Measurements from ENCODE around the gene KCNK2. TPM values are rescaled to one million over a fixed set of nuclear protein-coding genes. Genes with fewer than 3 reads are reported as not detected.

The KCNK2 gene
- total RNA-seq, 2 experiments from 2014 or later, result not detected

DNA sequence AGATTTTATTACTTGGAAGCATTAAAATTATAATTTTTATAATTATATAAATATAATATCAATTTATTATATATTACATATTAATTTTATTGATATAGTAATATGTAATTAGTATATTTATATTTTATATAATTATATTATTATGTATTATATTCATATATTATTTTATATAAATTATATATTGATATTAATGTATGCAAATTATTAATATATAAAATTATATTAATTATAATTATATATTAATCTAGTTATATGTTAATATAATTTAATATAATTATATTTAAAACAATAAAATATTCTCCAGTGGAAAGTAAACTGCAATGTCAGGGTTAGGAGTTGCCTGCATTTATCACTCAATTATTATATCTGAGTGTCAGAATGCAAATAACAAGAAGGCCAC, 48.8 kb downstream of the KCNK2 start:
- no peaks in the 10 kb centered on the region for H3K36me3 ChIP-seq (ENCODE audit: insufficient read depth, low read length)
- TF ChIP-seq, protein P1, sequence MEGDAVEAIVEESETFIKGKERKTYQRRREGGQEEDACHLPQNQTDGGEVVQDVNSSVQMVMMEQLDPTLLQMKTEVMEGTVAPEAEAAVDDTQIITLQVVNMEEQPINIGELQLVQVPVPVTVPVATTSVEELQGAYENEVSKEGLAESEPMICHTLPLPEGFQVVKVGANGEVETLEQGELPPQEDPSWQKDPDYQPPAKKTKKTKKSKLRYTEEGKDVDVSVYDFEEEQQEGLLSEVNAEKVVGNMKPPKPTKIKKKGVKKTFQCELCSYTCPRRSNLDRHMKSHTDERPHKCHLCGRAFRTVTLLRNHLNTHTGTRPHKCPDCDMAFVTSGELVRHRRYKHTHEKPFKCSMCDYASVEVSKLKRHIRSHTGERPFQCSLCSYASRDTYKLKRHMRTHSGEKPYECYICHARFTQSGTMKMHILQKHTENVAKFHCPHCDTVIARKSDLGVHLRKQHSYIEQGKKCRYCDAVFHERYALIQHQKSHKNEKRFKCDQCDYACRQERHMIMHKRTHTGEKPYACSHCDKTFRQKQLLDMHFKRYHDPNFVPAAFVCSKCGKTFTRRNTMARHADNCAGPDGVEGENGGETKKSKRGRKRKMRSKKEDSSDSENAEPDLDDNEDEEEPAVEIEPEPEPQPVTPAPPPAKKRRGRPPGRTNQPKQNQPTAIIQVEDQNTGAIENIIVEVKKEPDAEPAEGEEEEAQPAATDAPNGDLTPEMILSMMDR (IDR thresholded peaks at IDR 0.05), result no peak
- H3K4me1 Mint-ChIP-seq (ENCODE audit: low read depth), result no peaks in the 10 kb centered on the region
- no peak overlapping the region for H3K27ac ChIP-seq (ENCODE audit: low read depth in 1 of 2, low read length in 2 of 2)
- no peaks in the 10 kb centered on the region for H3K9me3 Mint-ChIP-seq
- intact Hi-C loops (cut with DNase I, micrococcal nuclease), result no loop called here
- ChIA-PET CTCF (no interaction called here), POLR2A (no interaction called here)
- ATAC-seq (ENCODE audit: poor library complexity) (no peak), DNase-seq (no peak)
- H3K27me3 Mint-ChIP-seq, result peaks cover 3% of the 10 kb centered on the region
- H3K27me3 ChIP-seq (ENCODE audit: control insufficient read depth in 1 of 2, insufficient read depth in 2 of 2, low read length in 2 of 2), result no peaks in the 10 kb centered on the region
- no peaks in the 10 kb centered on the region for H3K4me1 ChIP-seq (ENCODE audit: insufficient read depth, low read length)
- H3K4me3 ChIP-seq (ENCODE audit: low read length), result no peak overlapping the region
- no peak overlapping the region for H3K4me3 Mint-ChIP-seq
- H3K9me3 ChIP-seq (ENCODE audit: control insufficient read depth in 1 of 2, insufficient read depth in 1 of 2, low read length in 2 of 2), result no peaks in the 10 kb centered on the region
- no peak overlapping the region for H3K27ac Mint-ChIP-seq
- no peaks in the 10 kb centered on the region for H3K36me3 Mint-ChIP-seq (ENCODE audit: low read depth)

DNA sequence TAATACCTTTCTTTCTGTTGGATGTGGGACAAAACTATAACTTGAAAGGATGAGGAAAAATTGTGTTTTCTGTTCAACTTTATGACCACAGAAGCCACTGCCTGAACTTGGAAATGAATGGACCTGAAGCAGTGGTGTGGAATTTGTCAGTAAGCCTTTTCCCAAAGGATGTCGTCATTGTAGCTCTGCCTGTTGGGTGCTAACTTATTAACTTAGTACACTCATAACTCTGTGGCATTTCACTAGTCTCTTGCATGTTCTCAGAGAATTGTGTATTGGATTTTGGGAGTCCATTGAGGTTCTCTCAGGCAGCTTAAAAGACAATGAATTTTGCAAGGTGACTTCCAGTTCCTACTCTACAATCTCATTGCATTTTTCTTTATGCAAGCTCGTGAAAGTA, 49.6 kb downstream of the KCNK2 start:
- Mint-ChIP-seq H3K4me1 (ENCODE audit: low read depth) (no peaks in the 10 kb centered on the region), H3K27ac (no peak overlapping the region)
- no peak for ATAC-seq (ENCODE audit: poor library complexity)

DNA sequence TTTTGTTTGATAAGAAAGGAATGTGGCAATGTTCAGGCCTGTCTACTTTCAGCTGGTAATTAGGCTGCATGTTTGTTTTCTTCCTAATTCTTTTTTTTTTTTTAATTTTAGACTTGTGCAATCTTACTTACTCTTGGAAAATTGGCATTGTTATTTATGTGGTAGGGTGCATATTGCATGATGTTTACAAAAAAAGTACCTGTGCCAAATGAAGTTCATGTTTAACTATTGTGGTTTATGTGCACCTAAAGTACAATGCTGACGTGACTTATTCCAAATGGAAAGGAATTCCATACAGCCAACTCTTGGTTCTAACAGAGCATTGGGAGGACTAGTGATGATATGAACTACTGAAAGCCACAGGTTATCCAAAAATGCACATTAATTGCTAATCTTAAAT, 51.0 kb downstream of the KCNK2 start:
- Histone ChIP-seq H3K36me3 (ENCODE audit: insufficient read depth, low read length) (no peaks in the 10 kb centered on the region), H3K27ac (ENCODE audit: low read depth in 1 of 2, low read length in 2 of 2) (no peak overlapping the region), H3K4me1 (ENCODE audit: insufficient read depth, low read length) (no peaks in the 10 kb centered on the region), H3K4me3 (ENCODE audit: low read length) (no peak overlapping the region), H3K27me3 (ENCODE audit: control insufficient read depth in 1 of 2, insufficient read depth in 2 of 2, low read length in 2 of 2) (no peaks in the 10 kb centered on the region), H3K9me3 (ENCODE audit: control insufficient read depth in 1 of 2, insufficient read depth in 1 of 2, low read length in 2 of 2) (no peaks in the 10 kb centered on the region)
- intact Hi-C loops (cut with DNase I, micrococcal nuclease), result no loop called here
- Mint-ChIP-seq H3K9me3 (no peaks in the 10 kb centered on the region), H3K4me3 (no peak overlapping the region), H3K27me3 (peaks cover 5% of the 10 kb centered on the region), H3K27ac (no peak overlapping the region), H3K4me1 (ENCODE audit: low read depth) (no peaks in the 10 kb centered on the region), H3K36me3 (ENCODE audit: low read depth) (no peaks in the 10 kb centered on the region)
- ChIA-PET POLR2A (no interaction called here), CTCF (no interaction called here)
- ATAC-seq (ENCODE audit: poor library complexity) (no peak), DNase-seq (no peak)
- TF ChIP-seq, protein P1 (IDR thresholded peaks at IDR 0.05), result no peak

More for the DNA sequence above, 49.6 kb downstream of the KCNK2 start:
- TF ChIP-seq, protein P1 (IDR thresholded peaks at IDR 0.05), result no peak
- Mint-ChIP-seq H3K27me3 (peaks cover 3% of the 10 kb centered on the region), H3K4me3 (no peak overlapping the region), H3K9me3 (no peaks in the 10 kb centered on the region), H3K36me3 (ENCODE audit: low read depth) (no peaks in the 10 kb centered on the region)
- ChIA-PET POLR2A (no interaction called here), CTCF (no interaction called here)
- intact Hi-C loops (cut with DNase I, micrococcal nuclease), result no loop called here
- DNase-seq, result no peak
- Histone ChIP-seq H3K4me3 (ENCODE audit: low read length) (no peak overlapping the region), H3K27ac (ENCODE audit: low read depth in 1 of 2, low read length in 2 of 2) (no peak overlapping the region), H3K27me3 (ENCODE audit: control insufficient read depth in 1 of 2, insufficient read depth in 2 of 2, low read length in 2 of 2) (no peaks in the 10 kb centered on the region), H3K9me3 (ENCODE audit: control insufficient read depth in 1 of 2, insufficient read depth in 1 of 2, low read length in 2 of 2) (no peaks in the 10 kb centered on the region), H3K4me1 (ENCODE audit: insufficient read depth, low read length) (no peaks in the 10 kb centered on the region), H3K36me3 (ENCODE audit: insufficient read depth, low read length) (no peaks in the 10 kb centered on the region)
